WTC11 (cell line): ENCODE data around the gene SOX18. TPM values are rescaled to one million over a fixed set of nuclear protein-coding genes. Genes with fewer than 3 reads are reported as not detected.

Experiments
- ATAC-seq: fragments of 200-7000 bp; cut with Tn5 transposase; 2 replicates; pipeline ENCODE4 v1.10.0; 2021; ENCODE audit warnings: mild to moderate bottlenecking, moderate library complexity
- CTCF ChIA-PET: fragments of 300-600 bp; sonication (Branson Sonifier 250); formaldehyde crosslinking; loops from one replicate; lab custom pipeline; 2021; ENCODE audit warnings: antibody characterized with exemption; lab: Charles Lee
- POLR2A ChIA-PET: fragments of 350-600 bp; sonication (Branson Sonifier 250); formaldehyde crosslinking; loops from one replicate; lab custom pipeline; 2021; ENCODE audit warnings: antibody characterized with exemption; lab: Charles Lee
- DNase-seq: peaks from one replicate; pipeline ENCODE4 v3.0.0; 2021; ENCODE audit warnings: low spot score
- H3K27ac Mint-ChIP-seq: 2 replicates; pipeline ENCODE4 v1.8.0; 2021; ENCODE audit warnings: mixed read lengths
- H3K27me3 Mint-ChIP-seq: 2 replicates; pipeline ENCODE4 v1.8.0; 2021; ENCODE audit warnings: low read depth, mild to moderate bottlenecking, moderate library complexity, mixed read lengths
- H3K36me3 Mint-ChIP-seq: 2 replicates; pipeline ENCODE4 v1.8.0; 2021; ENCODE audit warnings: mixed read lengths
- H3K4me1 Mint-ChIP-seq: 2 replicates; pipeline ENCODE4 v1.8.0; 2022; ENCODE audit warnings: mixed read lengths
- H3K4me3 Mint-ChIP-seq: 2 replicates; pipeline ENCODE4 v1.8.0; 2021; ENCODE audit warnings: mild to moderate bottlenecking, moderate library complexity, mixed read lengths
- H3K9me3 Mint-ChIP-seq: 2 replicates; pipeline ENCODE4 v1.8.0; 2021; ENCODE audit warnings: mixed read lengths
- AR ChIP-seq: fragments of 250-450 bp; sonication (Bioruptor Pico); IDR thresholded peaks from 2 replicates; pipeline ENCODE4 v1.9.0; 2021; ENCODE audit warnings: mild to moderate bottlenecking
- ARID4B ChIP-seq: sonication (generic); formaldehyde crosslinking; IDR thresholded peaks from 2 replicates; pipeline ENCODE4 v1.8.0; 2023; ENCODE audit warnings: missing genetic modification reagents, mild to moderate bottlenecking, borderline replicate concordance
- CREM ChIP-seq: sonication (generic); formaldehyde crosslinking; IDR thresholded peaks from 2 replicates; pipeline ENCODE4 v1.8.1; 2022; ENCODE audit warnings: mild to moderate bottlenecking, missing genetic modification reagents, moderate library complexity
- E2F1 ChIP-seq: sonication (generic); formaldehyde crosslinking; IDR thresholded peaks from 2 replicates; pipeline ENCODE4 v1.8.0; 2022; ENCODE audit warnings: mild to moderate bottlenecking, missing genetic modification reagents
- ESRRA ChIP-seq: sonication (generic); formaldehyde crosslinking; IDR thresholded peaks from 2 replicates; pipeline ENCODE4 v1.8.1; 2022; ENCODE audit warnings: mild to moderate bottlenecking, missing genetic modification reagents, borderline replicate concordance
- FOXJ3 ChIP-seq: sonication (generic); formaldehyde crosslinking; IDR thresholded peaks from 2 replicates; pipeline ENCODE4 v1.9.0; 2021; ENCODE audit warnings: missing genetic modification reagents, mild to moderate bottlenecking, borderline replicate concordance
- IRF1 ChIP-seq: sonication (generic); formaldehyde crosslinking; IDR thresholded peaks from 2 replicates; pipeline ENCODE4 v1.8.0; 2023; ENCODE audit warnings: missing genetic modification reagents
- KAT7 ChIP-seq: sonication (generic); formaldehyde crosslinking; IDR thresholded peaks from 2 replicates; pipeline ENCODE4 v1.8.1; 2023; ENCODE audit warnings: missing genetic modification reagents, mild to moderate bottlenecking, borderline replicate concordance
- MLX ChIP-seq: sonication (generic); formaldehyde crosslinking; IDR thresholded peaks from 2 replicates; pipeline ENCODE4 v1.8.1; 2023; ENCODE audit warnings: mild to moderate bottlenecking, missing genetic modification reagents, moderate library complexity
- MYBL2 ChIP-seq: sonication (generic); formaldehyde crosslinking; IDR thresholded peaks from 2 replicates; pipeline ENCODE4 v1.8.1; 2023; ENCODE audit warnings: mild to moderate bottlenecking, moderate library complexity, missing genetic modification reagents
- NR2C2 ChIP-seq: sonication (generic); formaldehyde crosslinking; IDR thresholded peaks from 2 replicates; pipeline ENCODE4 v1.8.0; 2022; ENCODE audit warnings: mild to moderate bottlenecking, missing genetic modification reagents
- RELA ChIP-seq: sonication (generic); formaldehyde crosslinking; IDR thresholded peaks from 2 replicates; pipeline ENCODE4 v1.8.1; 2022; ENCODE audit warnings: missing genetic modification reagents, mild to moderate bottlenecking, borderline replicate concordance
- SOX15 ChIP-seq: fragments of 250-450 bp; sonication (Bioruptor Pico); IDR thresholded peaks from 2 replicates; pipeline ENCODE4 v1.9.0; 2021; ENCODE audit warnings: mild to moderate bottlenecking
- SP1 ChIP-seq: sonication (generic); formaldehyde crosslinking; conservative IDR thresholded peaks from 2 replicates; pipeline ENCODE4 v1.8.1; 2022; ENCODE audit warnings: missing genetic modification reagents
- TEAD1 ChIP-seq: sonication (generic); formaldehyde crosslinking; IDR thresholded peaks from 2 replicates; pipeline ENCODE4 v1.8.0; 2022; ENCODE audit warnings: mild to moderate bottlenecking, missing genetic modification reagents
- TEAD4 ChIP-seq: sonication (generic); formaldehyde crosslinking; IDR thresholded peaks from 2 replicates; pipeline ENCODE4 v1.8.0; 2022; ENCODE audit warnings: mild to moderate bottlenecking, missing genetic modification reagents
- ZNF121 ChIP-seq: sonication (generic); formaldehyde crosslinking; IDR thresholded peaks from 2 replicates; pipeline ENCODE4 v1.8.0; 2023; ENCODE audit warnings: missing genetic modification reagents
- ZNF423 ChIP-seq: fragments of 250-450 bp; sonication (Bioruptor Pico); IDR thresholded peaks from 2 replicates; pipeline ENCODE4 v2.1.2; 2022; ENCODE audit warnings: mild to moderate bottlenecking, moderate library complexity
- ZNF532 ChIP-seq: fragments of 250-450 bp; sonication (Bioruptor Pico); IDR thresholded peaks from 2 replicates; pipeline ENCODE4 v1.9.0; 2021; ENCODE audit warnings: mild to moderate bottlenecking, borderline replicate concordance
- total RNA-seq: library from RNA; stranded (reverse); gene quantifications from 3 replicates; pipeline ENCODE4 v1.2.3, GENCODE V29; 2021

The SOX18 gene
- total RNA-seq, 1 experiment from 2014 or later, result 0.81 TPM

- no peak for TF ChIP-seq ARID4B (CRISPR knock-in tag)
Measured at GRCh38 chr20:64037498-64038213, 11.8 kb downstream of the SOX18 start (continued).

- ATAC-seq (no peak), DNase-seq (no peak)
- no peak for TF ChIP-seq KAT7 (CRISPR knock-in tag)
- no peak for TF ChIP-seq SP1 (CRISPR knock-in tag)
- no peak for TF ChIP-seq CREM (CRISPR knock-in tag)
- no peak for TF ChIP-seq E2F1 (CRISPR knock-in tag)
- TF ChIP-seq ZNF532, result no peak
- no peak for TF ChIP-seq AR
- TF ChIP-seq TEAD4, result no peak
- TF ChIP-seq IRF1, result no peak
- no peak for TF ChIP-seq RELA (CRISPR knock-in tag)
- no peak for TF ChIP-seq ZNF121
- TF ChIP-seq ZNF423, result no peak
- TF ChIP-seq NR2C2 (CRISPR knock-in tag), result no peak
- TF ChIP-seq MLX (CRISPR knock-in tag), result no peak
- no peak for TF ChIP-seq FOXJ3 (CRISPR knock-in tag)
- no peak for TF ChIP-seq SOX15 (CRISPR knock-in tag)
- no peak for TF ChIP-seq TEAD1 (CRISPR knock-in tag)
- no peak for TF ChIP-seq ESRRA
- no peak for TF ChIP-seq MYBL2 (CRISPR knock-in tag)
- ChIA-PET POLR2A (no interaction called here), CTCF (interaction anchor here (1.0 to 6.1 kb wide), 5 partner anchors 13 to 182 kb away, joined by 3 to 51 read pairs (median 6); partner anchors contain the start of genes LKAAEAR1, PRPF6, SAMD10 and SOX18)
- Mint-ChIP-seq H3K27ac (no peak overlapping the region), H3K9me3 (no peaks in the 10 kb centered on the region), H3K4me3 (no peak overlapping the region; the same call in 1 of the 2 replicates), H3K27me3 (peaks cover 33% of the 10 kb centered on the region), H3K4me1 (peaks cover 28% of the 10 kb centered on the region), H3K36me3 (peaks cover 5% of the 10 kb centered on the region; the same call in 1 of the 2 replicates)
Measured at GRCh38 chr20:64037199-64037497, 12.3 kb downstream of the SOX18 start.
